H1 (cell line): Measurements from ENCODE around the gene KCNT1. TPM values are rescaled to one million over a fixed set of nuclear protein-coding genes. Genes with fewer than 3 reads are reported as not detected.

ENCODE experiments used
- CTCF ChIA-PET: fragments of 300-600 bp; sonication (Branson Sonifier 250); formaldehyde crosslinking; loops from one replicate; lab custom pipeline; 2021; ENCODE audit not compliant: partially characterized antibody; lab: Charles Lee
- POLR2A ChIA-PET: fragments of 300-600 bp; sonication (Branson Sonifier 250); formaldehyde crosslinking; loops from one replicate; lab custom pipeline; 2021; ENCODE audit warnings: inconsistent platforms; ENCODE audit not compliant: partially characterized antibody; lab: Charles Lee
- DNase-seq, 2 experiments: peaks; one replicate each; pipeline versions ENCODE4 v3.0.0 to v3.0.0-alpha.2; 2010 to 2022; ENCODE audit warnings: low spot score in 2 of 2, low read depth in 1 of 2, mixed read lengths in 1 of 2
- FAIRE-seq: peaks from 2 replicates; lab custom pipeline; 2011; peaks lifted over from hg19 to GRCh38; lab: Jason Lieb, UNC
- H2AFZ ChIP-seq: 2 replicates; pipeline ENCODE4 v1.8.1; 2012; ENCODE audit warnings: low read length, inconsistent platforms
- H2AK5ac ChIP-seq: 2 replicates; pipeline ENCODE4 v1.6.1; 2013; ENCODE audit warnings: low read depth, low read length
- H2BK120ac ChIP-seq: replicated peaks from 2 replicates; pipeline ENCODE3; 2013; ENCODE audit warnings: low read depth, low read length, inconsistent platforms
- H2BK12ac ChIP-seq: 2 replicates; pipeline ENCODE4 v1.6.1; 2013; ENCODE audit warnings: low read depth, low read length
- H2BK15ac ChIP-seq: 2 replicates; pipeline ENCODE4 v1.6.1; 2013; ENCODE audit warnings: low read length
- H2BK20ac ChIP-seq: 2 replicates; pipeline ENCODE4 v1.6.1; 2013; ENCODE audit warnings: low read length
- H2BK5ac ChIP-seq: 2 replicates; pipeline ENCODE4 v1.6.1; 2013; ENCODE audit warnings: low read depth, low read length
- H3K14ac ChIP-seq: 2 replicates; pipeline ENCODE4 v1.6.1; 2013; ENCODE audit warnings: inconsistent platforms; ENCODE audit not compliant: insufficient read length
- H3K18ac ChIP-seq: 2 replicates; pipeline ENCODE4 v1.6.1; 2013; ENCODE audit warnings: low read length; ENCODE audit errors: extremely low read depth
- H3K23ac ChIP-seq: 2 replicates; pipeline ENCODE4 v1.6.1; 2013; ENCODE audit warnings: inconsistent platforms; ENCODE audit not compliant: insufficient read length
- H3K23me2 ChIP-seq: 2 replicates; pipeline ENCODE4 v1.6.1; 2013; ENCODE audit warnings: low read depth, low read length
- H3K27ac ChIP-seq: 2 replicates; pipeline ENCODE4 v1.6.1; 2011; ENCODE audit warnings: low read depth, low read length, inconsistent platforms
- H3K27me3 ChIP-seq, 4 experiments: replicated peaks in 1 of 4; 1 replicate in 1 of 4; 2 replicates in 3 of 4; pipeline versions ENCODE4 v1.6.1 to v1.8.1; 2011 to 2013; ENCODE audit warnings: low read length in 3 of 4, mild to moderate bottlenecking in 3 of 4, inconsistent platforms in 2 of 4, mixed read lengths in 2 of 4, moderate library complexity in 1 of 4; ENCODE audit not compliant: control insufficient read depth in 3 of 4, insufficient read depth in 3 of 4; ENCODE audit errors: extremely low read depth in 1 of 4
- H3K36me3 ChIP-seq, 4 experiments: 2 replicates each; pipeline versions ENCODE4 v1.6.1 to v1.8.1; 2011 to 2013; ENCODE audit warnings: mild to moderate bottlenecking in 4 of 4, low read length in 3 of 4, moderate library complexity in 2 of 4, control low read depth in 1 of 4, inconsistent platforms in 1 of 4; ENCODE audit not compliant: insufficient read depth in 4 of 4, control insufficient read depth in 2 of 4
- H3K4ac ChIP-seq: replicated peaks from 2 replicates; pipeline ENCODE3; 2013; ENCODE audit warnings: low read length, low read depth, mixed read lengths, inconsistent platforms; ENCODE audit not compliant: insufficient read length
- H3K4me1 ChIP-seq, 4 experiments: replicated peaks in 1 of 4; 1 replicate in 1 of 4; 2 replicates in 3 of 4; pipeline versions ENCODE4 v1.6.1 to v1.8.1; 2011 to 2013; ENCODE audit warnings: low read length in 3 of 4, inconsistent platforms in 2 of 4, mixed read lengths in 1 of 4; ENCODE audit not compliant: insufficient read depth in 4 of 4, control insufficient read depth in 3 of 4
- H3K4me2 ChIP-seq, 2 experiments: 2 replicates each; pipeline versions ENCODE4 v1.6.1 to v1.8.1; 2011 to 2013; ENCODE audit warnings: low read depth in 2 of 2, low read length in 2 of 2, control low read depth in 1 of 2, inconsistent platforms in 1 of 2, mild to moderate bottlenecking in 1 of 2; ENCODE audit not compliant: insufficient read depth in 1 of 2
- H3K4me3 ChIP-seq, 4 experiments: fragments of 200-600, 300-600 bp in 1 of 4; sonication (generic), shearing (Covaris generic), sonication (Bioruptor Twin) in 1 of 4; 2 replicates each; pipeline versions ENCODE4 v1.5.1 to v1.8.1; 2011 to 2016; ENCODE audit warnings: low read length in 4 of 4, low read depth in 3 of 4, control low read depth in 2 of 4, inconsistent platforms in 2 of 4, mild to moderate bottlenecking in 2 of 4, mixed read lengths in 1 of 4, moderate library complexity in 1 of 4; ENCODE audit not compliant: insufficient read depth in 2 of 4; ENCODE audit errors: extremely low read depth in 1 of 4
- H3K56ac ChIP-seq: replicated peaks from 2 replicates; pipeline ENCODE3; 2013; ENCODE audit warnings: low read depth, mild to moderate bottlenecking, mixed read lengths, low read length, inconsistent platforms; ENCODE audit not compliant: insufficient read length
- H3K79me1 ChIP-seq: 2 replicates; pipeline ENCODE4 v1.6.1; 2013; ENCODE audit warnings: low read depth, low read length, control low read depth
- H3K79me2 ChIP-seq, 2 experiments: 2 replicates each; pipeline versions ENCODE4 v1.6.1 to v1.8.1; 2012 to 2013; ENCODE audit warnings: low read length in 2 of 2, mild to moderate bottlenecking in 2 of 2, inconsistent platforms in 1 of 2; ENCODE audit not compliant: insufficient read depth in 2 of 2, control insufficient read depth in 1 of 2
- H3K9ac ChIP-seq, 4 experiments: replicated peaks in 1 of 4; 1 replicate in 1 of 4; 2 replicates in 3 of 4; pipeline versions ENCODE4 v1.6.1 to v1.8.1; 2011 to 2013; ENCODE audit warnings: low read depth in 3 of 4, low read length in 3 of 4, control low read depth in 2 of 4, mild to moderate bottlenecking in 2 of 4, moderate library complexity in 2 of 4, inconsistent platforms in 1 of 4; ENCODE audit errors: extremely low read depth in 1 of 4
- H3K9me3 ChIP-seq, 2 experiments: 2 replicates each; pipeline versions ENCODE4 v1.6.1 to v1.8.1; 2012 to 2013; ENCODE audit warnings: mild to moderate bottlenecking in 2 of 2, moderate library complexity in 2 of 2, control low read depth in 1 of 2, inconsistent platforms in 1 of 2, low read depth in 1 of 2, low read length in 1 of 2, mixed read lengths in 1 of 2; ENCODE audit not compliant: insufficient read depth in 2 of 2
- H4K20me1 ChIP-seq, 2 experiments: replicated peaks in 1 of 2; 2 replicates each; pipeline versions ENCODE3 to v1.8.1; 2011 to 2013; ENCODE audit warnings: inconsistent platforms in 2 of 2, low read length in 2 of 2, mild to moderate bottlenecking in 1 of 2; ENCODE audit not compliant: insufficient read depth in 2 of 2, control insufficient read depth in 1 of 2
- H4K5ac ChIP-seq: 2 replicates; pipeline ENCODE4 v1.6.1; 2013; ENCODE audit warnings: low read length, low read depth, mixed read lengths, inconsistent platforms; ENCODE audit not compliant: insufficient read length
- H4K8ac ChIP-seq: 2 replicates; pipeline ENCODE4 v1.8.0; 2013; ENCODE audit warnings: mild to moderate bottlenecking, moderate library complexity, low read length, inconsistent platforms; ENCODE audit not compliant: insufficient read depth; ENCODE audit errors: extremely low read depth
- H4K91ac ChIP-seq: replicated peaks from 2 replicates; pipeline ENCODE3; 2013; ENCODE audit warnings: low read length, mixed read lengths, inconsistent platforms; ENCODE audit not compliant: insufficient read length
- EGR1 ChIP-seq: IDR thresholded peaks from 2 replicates; pipeline ENCODE4 v1.6.1; 2011; ENCODE audit warnings: low read depth, low read length, borderline replicate concordance
- GABPA ChIP-seq: IDR thresholded peaks from 2 replicates; pipeline ENCODE4 v1.6.1; 2011; ENCODE audit warnings: mild to moderate bottlenecking, low read length, moderate library complexity, borderline replicate concordance; ENCODE audit not compliant: insufficient read depth
- HDAC6 ChIP-seq: IDR thresholded peaks from one replicate; pipeline ENCODE4 v1.7.1; 2012; ENCODE audit warnings: low read depth, mild to moderate bottlenecking, inconsistent platforms, low read length, moderate library complexity
- MAFK ChIP-seq: IDR thresholded peaks from 2 replicates; pipeline ENCODE4 v1.6.1; 2012; ENCODE audit warnings: low read depth, mild to moderate bottlenecking, improper control_type of control experiment, low read length
- NRF1 ChIP-seq: IDR thresholded peaks from 2 replicates; pipeline ENCODE4 v1.6.1; 2011; ENCODE audit warnings: mild to moderate bottlenecking, low read depth, low read length, improper control_type of control experiment
- SAP30 ChIP-seq: fragments of 300-600 bp; sonication (generic); IDR thresholded peaks from 2 replicates; pipeline ENCODE4 v1.7.1; 2012; ENCODE audit warnings: low read length, moderate library complexity, mild to moderate bottlenecking, inconsistent platforms; ENCODE audit not compliant: insufficient read depth, insufficient replicate concordance
- SP4 ChIP-seq: IDR thresholded peaks from 2 replicates; pipeline ENCODE4 v1.6.1; 2012; ENCODE audit warnings: low read length, inconsistent platforms
- SUZ12 ChIP-seq: fragments of 200-600 bp; sonication (generic); IDR thresholded peaks from 2 replicates; pipeline ENCODE4 v1.6.1; 2012; ENCODE audit warnings: mild to moderate bottlenecking, inconsistent platforms, low read length, moderate library complexity, mixed read lengths
- TEAD4 ChIP-seq: IDR thresholded peaks from 2 replicates; pipeline ENCODE4 v1.6.1; 2012; ENCODE audit warnings: low read depth, low read length, inconsistent platforms, mixed read lengths
- ZNF274 ChIP-seq: IDR thresholded peaks from 2 replicates; pipeline ENCODE4 v1.7.0; 2012; ENCODE audit warnings: low read length, borderline replicate concordance; ENCODE audit errors: extremely low read depth
- WGBS, 2 experiments: shearing (Covaris generic) in 1 of 2; methylation state at CpG; one replicate each; pipeline versions ENCODE4 v1.1.6 to v1.1.7; 2013 to 2015; ENCODE audit warnings: low lambda C conversion rate in 2 of 2, mixed read lengths in 2 of 2, inconsistent platforms in 1 of 2, low coverage in 1 of 2, missing lambda C conversion rate in 1 of 2; ENCODE audit not compliant: insufficient replicate concordance in 2 of 2, insufficient coverage in 1 of 2, insufficient read length in 1 of 2; ENCODE audit errors: extremely low coverage in 1 of 2, missing lambda C conversion rate in 1 of 2; 5-methylcytosine and 5-hydroxymethylcytosine counted together
- polyA plus RNA-seq, 7 experiments: library from polyadenylated mRNA; depleted of rRNA in 3 of 7; stranded (reverse) in 5 of 7; unstranded in 2 of 7; fragments of >200 nt in 5 of 7; fragments of 200-250 nt in 2 of 7; gene quantifications; 1 replicate in 5 of 7; 2 replicates in 1 of 7; 4 replicates in 1 of 7; pipeline versions ENCODE4 v1.2.1 to v1.2.3, GENCODE V29; 2011 to 2013; ENCODE audit warnings: missing spikeins in 2 of 7, mixed read lengths in 2 of 7
- total RNA-seq: library from RNA; stranded (reverse); fragmentation: NEBNext Ultra II Directional; extraction: Animal tissue kit (Norgen Biotek cat#: 25700); gene quantifications from 2 replicates; pipeline ENCODE4 v1.2.1, GENCODE V29; 2021

KCNT1 gene
- total and polyA plus RNA-seq, 2 of the 8 experiments (the other 6 are each of a cell fraction or from before 2014, with no cell fraction given) = 0.13 to 0.20 TPM

DNA sequence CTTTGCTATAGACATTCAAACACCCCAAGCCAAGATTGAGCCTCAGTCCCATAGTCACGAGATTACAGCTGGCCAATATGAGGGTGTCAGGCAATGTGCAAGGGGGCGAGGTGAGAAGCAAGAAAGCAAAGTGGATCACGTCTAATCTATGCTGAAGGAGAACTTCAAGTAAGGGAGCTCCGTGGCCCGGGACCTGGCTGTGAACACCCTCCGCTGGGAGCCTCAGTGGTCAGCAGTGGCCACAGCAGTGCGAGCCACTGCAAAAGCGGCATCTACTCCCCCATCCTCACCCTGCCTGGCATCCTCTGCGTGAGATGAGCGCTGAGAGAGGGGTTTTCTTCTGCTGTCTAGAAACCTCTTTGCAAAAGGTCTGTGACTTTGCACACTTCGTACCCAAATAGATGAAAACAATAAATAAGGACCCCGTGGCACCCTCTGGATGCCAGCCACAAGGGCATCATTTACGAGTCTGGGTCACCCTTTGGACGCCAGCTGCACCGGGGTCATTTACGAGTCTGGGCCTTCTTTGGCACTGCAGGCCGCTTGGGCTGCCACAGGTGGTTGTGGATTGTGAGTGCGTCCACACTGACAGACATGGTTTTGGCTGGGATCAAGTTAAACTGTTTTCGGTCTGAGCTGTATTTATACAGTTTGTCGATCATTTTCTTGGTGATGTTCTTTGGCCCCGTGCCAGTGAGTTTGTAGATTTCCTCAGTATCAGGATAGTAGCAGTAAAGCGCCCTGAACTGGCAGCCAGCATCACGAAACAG is 109.0 kb downstream of the KCNT1 start:
- FAIRE-seq (no peak), DNase-seq (no peak)
- no peaks in the 10 kb centered on the region for H3K4me1 ChIP-seq
- CTCF ChIA-PET = interaction anchor here (1.3 kb wide), 1 partner anchor 11 kb away, joined by 3 read pairs; no protein-coding TSS in a partner anchor
- no peak overlapping the region for H3K27ac ChIP-seq
- no peak overlapping the region for H2BK12ac ChIP-seq
- no peak overlapping the region for H4K8ac ChIP-seq
- H2AFZ ChIP-seq = no peak overlapping the region
- H3K9me3 ChIP-seq = no peaks in the 10 kb centered on the region
- no peak overlapping the region for H4K5ac ChIP-seq
- no peak overlapping the region for H3K9ac ChIP-seq
- no peak overlapping the region for H2BK120ac ChIP-seq
- H3K14ac ChIP-seq = no peak overlapping the region
- no peaks in the 10 kb centered on the region for H3K79me2 ChIP-seq
- H2BK15ac ChIP-seq = no peak overlapping the region
- H3K18ac ChIP-seq = no peak overlapping the region
- no peak overlapping the region for H3K4me2 ChIP-seq
- H4K20me1 ChIP-seq = peaks cover 2 to 3% of the 10 kb centered on the region in 2 experiments
- H3K23ac ChIP-seq = no peak overlapping the region
- H3K4ac ChIP-seq = no peak overlapping the region
- peaks cover 8 to 54% (median 41%) of the 10 kb centered on the region in 4 experiments; a peak in 7 of 8 replicates for H3K36me3 ChIP-seq
- TF ChIP-seq SP4 (no peak), ZNF274 (no peak), MAFK (no peak), TEAD4 (no peak), NRF1 (no peak), EGR1 (no peak), HDAC6 (no peak), GABPA (no peak), SUZ12 (no peak), SAP30 (no peak)
- WGBS, 2 experiments = 91% methylated on average over 23 of the region's 23 CpGs; no CpG with 5 or more reads in 1 of the 2 experiments
- no peaks in the 10 kb centered on the region for H3K27me3 ChIP-seq
- H2AK5ac ChIP-seq = no peak overlapping the region
- POLR2A ChIA-PET = no interaction called here
- no peak overlapping the region for H2BK20ac ChIP-seq
- H3K4me3 ChIP-seq = no peak overlapping the region
- H3K23me2 ChIP-seq = no peaks in the 10 kb centered on the region
- H4K91ac ChIP-seq = no peak overlapping the region
- peaks cover under 1% of the 10 kb centered on the region for H3K79me1 ChIP-seq
- H2BK5ac ChIP-seq = no peak overlapping the region
- no peak overlapping the region for H3K56ac ChIP-seq
